Gastrocnemius medialis (tissue), 4 donors: ENCODE data around the gene CCDC68. TPM values are rescaled to one million over a fixed set of nuclear protein-coding genes. Genes with fewer than 3 reads are reported as not detected.

Experiments used
- ATAC-seq, 2 donors: fragments of 150-250 bp; one replicate each; pipeline ENCODE4 v1.9.1; 2016
- DNase-seq, 2 donors: peaks; one replicate each; pipeline ENCODE4 v3.0.0-alpha.2; 2019
- H3K27ac ChIP-seq, 4 donors: fragments of 200-600 bp; sonication (generic); 1 replicate in 1 of 4; 2 replicates in 3 of 4; pipeline ENCODE4 v1.5.1; 2016 to 2018; ENCODE audit warnings: mild to moderate bottlenecking in 2 of 4, moderate library complexity in 1 of 4
- H3K27me3 ChIP-seq, 3 donors: fragments of 200-600 bp; sonication (generic) in 2 of 3; 1 replicate in 1 of 3; 2 replicates in 2 of 3; pipeline versions ENCODE4 v1.5.1 to v1.6.0; 2016 to 2019; ENCODE audit warnings: mild to moderate bottlenecking in 1 of 3, moderate library complexity in 1 of 3
- H3K36me3 ChIP-seq, 2 donors: fragments of 200-600 bp; sonication (generic) in 1 of 2; one replicate each; pipeline ENCODE4 v1.5.1; 2017 to 2018
- H3K4me1 ChIP-seq, 2 donors: fragments of 200-600 bp; sonication (generic) in 1 of 2; one replicate each; pipeline ENCODE4 v1.5.1; 2016 to 2017; ENCODE audit warnings: mild to moderate bottlenecking in 2 of 2
- H3K4me3 ChIP-seq, 4 donors: fragments of 200-600 bp; sonication (generic) in 3 of 4; 1 replicate in 1 of 4; 2 replicates in 3 of 4; pipeline ENCODE4 v1.5.1; 2016 to 2019; ENCODE audit warnings: mild to moderate bottlenecking in 2 of 4
- H3K9me3 ChIP-seq, 3 donors: fragments of 200-600 bp; sonication (generic) in 2 of 3; 1 replicate in 1 of 3; 2 replicates in 2 of 3; pipeline ENCODE4 v1.5.1; 2016 to 2019
- CTCF ChIP-seq, 5 experiments: fragments of 450-650 bp in 3 of 5; fragments of 200-600 bp in 2 of 5; sonication (generic) in 2 of 5; IDR thresholded peaks in 4 of 5; conservative IDR thresholded peaks in 1 of 5; 1 replicate in 4 of 5; 2 replicates in 1 of 5; pipeline ENCODE4 v1.5.1; 2016 to 2019; ENCODE audit warnings: antibody characterized with exemption in 5 of 5, mild to moderate bottlenecking in 3 of 5, moderate library complexity in 3 of 5
- POLR2A ChIP-seq, 2 donors: fragments of 450-650 bp; IDR thresholded peaks; one replicate each; pipeline ENCODE4 v1.6.1; 2017; ENCODE audit warnings: antibody characterized with exemption in 2 of 2, mild to moderate bottlenecking in 2 of 2, moderate library complexity in 2 of 2
- in situ Hi-C, 4 donors: fragments of 200-750 bp; cut with MboI; loops; one replicate each; pipeline versions ENCODE4 v1.15.0 to v1.8.0; 2017; ENCODE audit warnings: low sequenced_read_pairs in 4 of 4
- intact Hi-C: fragments of 100-400 bp; cut with DNase I; formaldehyde crosslinking; loops from one replicate; pipeline ENCODE4 v1.15.1; 2023; ENCODE audit warnings: low total_unique reads
- total RNA-seq, 4 donors: library from RNA; depleted of rRNA; stranded (reverse); fragments of >200 nt; gene quantifications; one replicate each; pipeline versions ENCODE4 v1.1.0 to v1.2.3, GENCODE V29; 2016

CCDC68 gene
- total RNA-seq, 4 donors from 2014 or later: 2.4 to 6.0 (median 4.5) TPM

DNA sequence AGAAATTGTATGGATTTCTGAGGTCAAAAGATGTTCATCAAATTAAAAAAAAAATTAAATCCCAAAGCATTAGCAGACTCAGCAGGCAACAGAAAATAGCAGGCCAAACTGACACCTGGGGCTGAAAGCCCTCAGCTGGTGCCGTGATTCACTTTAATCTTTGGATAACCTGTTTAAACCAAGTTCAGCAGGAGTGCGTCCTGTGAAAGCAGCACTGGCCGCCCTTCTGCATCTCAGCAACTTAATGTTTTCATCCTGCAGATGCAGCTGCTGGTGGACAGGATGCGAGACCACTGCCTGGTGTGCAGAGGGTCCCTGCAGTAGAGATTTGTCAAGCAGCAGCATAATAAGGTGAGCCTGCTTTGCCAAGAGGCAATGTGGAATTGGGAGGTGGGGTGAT is 41.2 kb downstream of the CCDC68 start:
- Histone ChIP-seq H3K9me3 (no peaks in the 10 kb centered on the region), H3K36me3 (no peaks in the 10 kb centered on the region), H3K27me3 (no peaks in the 10 kb centered on the region), H3K27ac (no peak overlapping the region), H3K4me1 (no peaks in the 10 kb centered on the region), H3K4me3 (no peak overlapping the region)
- in situ Hi-C loops (no loop called here), intact Hi-C loops (no loop called here)
- no peak for TF ChIP-seq POLR2A (IDR thresholded peaks at IDR 0.05)
- no peak for TF ChIP-seq CTCF (IDR thresholded peaks at IDR 0.05 in 4 of 5, conservative IDR thresholded peaks at IDR 0.05 in 1 of 5)
- ATAC-seq (no peak), DNase-seq (no peak)

DNA sequence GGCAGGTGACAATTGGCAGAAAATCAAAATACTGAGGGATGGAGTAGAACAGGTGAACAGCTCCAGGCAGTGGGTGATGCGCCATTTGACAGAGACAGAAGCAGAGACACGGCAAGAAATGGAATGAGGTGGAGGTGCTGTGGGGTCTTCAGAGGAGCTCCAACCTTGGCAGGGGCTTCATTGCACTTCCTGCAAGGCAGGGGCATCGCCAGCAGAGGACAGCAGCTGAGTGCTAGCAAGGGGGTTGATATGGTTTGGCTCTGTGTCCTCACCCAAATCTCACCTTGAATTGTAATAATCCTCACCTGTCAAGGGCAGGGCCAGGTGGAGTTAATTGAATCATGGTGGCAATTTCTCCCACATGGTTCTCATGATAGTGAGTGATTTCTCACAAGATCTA is 42.8 kb downstream of the CCDC68 start:
- Histone ChIP-seq H3K9me3 (no peaks in the 10 kb centered on the region), H3K27ac (no peak overlapping the region), H3K27me3 (no peaks in the 10 kb centered on the region), H3K4me3 (no peak overlapping the region), H3K4me1 (no peaks in the 10 kb centered on the region), H3K36me3 (no peaks in the 10 kb centered on the region)
- in situ Hi-C loops: no loop called here
- intact Hi-C loops: no loop called here
- TF ChIP-seq CTCF (IDR thresholded peaks at IDR 0.05 in 4 of 5, conservative IDR thresholded peaks at IDR 0.05 in 1 of 5) (no peak), POLR2A (IDR thresholded peaks at IDR 0.05) (no peak)
- ATAC-seq (no peak), DNase-seq (no peak)

- Histone ChIP-seq H3K27ac (no peak overlapping the region), H3K9me3 (no peaks in the 10 kb centered on the region), H3K4me3 (no peak overlapping the region), H3K27me3 (no peaks in the 10 kb centered on the region), H3K4me1 (no peaks in the 10 kb centered on the region), H3K36me3 (no peaks in the 10 kb centered on the region)
- in situ Hi-C loops: no loop called here
- intact Hi-C loops: no loop called here
- ATAC-seq (no peak), DNase-seq (no peak)
- TF ChIP-seq POLR2A (IDR thresholded peaks at IDR 0.05): no peak
- TF ChIP-seq CTCF (IDR thresholded peaks at IDR 0.05 in 4 of 5, conservative IDR thresholded peaks at IDR 0.05 in 1 of 5): no peak
Observed at GRCh38 chr18:54914816-54915215, 44.4 kb downstream of the CCDC68 start.

- DNase-seq: no peak
- intact Hi-C loops (no loop called here), in situ Hi-C loops (no loop called here)
- H3K27ac ChIP-seq: no peak overlapping the region
- no peaks in the 10 kb centered on the region for H3K4me1 ChIP-seq
- H3K9me3 ChIP-seq: no peaks in the 10 kb centered on the region
- no peak for ATAC-seq
- TF ChIP-seq POLR2A (IDR thresholded peaks at IDR 0.05) (no peak), CTCF (IDR thresholded peaks at IDR 0.05 in 4 of 5, conservative IDR thresholded peaks at IDR 0.05 in 1 of 5) (no peak)
- H3K36me3 ChIP-seq: no peaks in the 10 kb centered on the region
- no peak overlapping the region for H3K4me3 ChIP-seq
- H3K27me3 ChIP-seq: no peaks in the 10 kb centered on the region
Observed at GRCh38 chr18:54911551-54911950, 47.7 kb downstream of the CCDC68 start.

GRCh38 chr18:54910161-54910919 is 48.9 kb downstream of the CCDC68 start:
- Histone ChIP-seq H3K27ac (no peak overlapping the region), H3K27me3 (no peaks in the 10 kb centered on the region), H3K4me3 (no peak overlapping the region), H3K36me3 (no peaks in the 10 kb centered on the region), H3K9me3 (no peaks in the 10 kb centered on the region), H3K4me1 (no peaks in the 10 kb centered on the region)
- DNase-seq (no peak), ATAC-seq (no peak)
- intact Hi-C loops: no loop called here
- TF ChIP-seq POLR2A (IDR thresholded peaks at IDR 0.05): no peak
- TF ChIP-seq CTCF (IDR thresholded peaks at IDR 0.05 in 4 of 5, conservative IDR thresholded peaks at IDR 0.05 in 1 of 5): no peak
- in situ Hi-C loops: no loop called here
